Mesodermal cell (in vitro differentiated cells): ENCODE results near the gene OPCML.

ENCODE experiments used
- H3K27ac ChIP-seq: 2 replicates; pipeline ENCODE4 v1.7.0; 2013; ENCODE audit warnings: mild to moderate bottlenecking, low read depth, low read length, moderate library complexity; ENCODE audit not compliant: severe bottlenecking
- H3K36me3 ChIP-seq: 2 replicates; pipeline ENCODE4 v1.7.1; 2013; ENCODE audit warnings: mild to moderate bottlenecking, low read length, moderate library complexity; ENCODE audit not compliant: control insufficient read depth, insufficient read depth
- H3K4me1 ChIP-seq: one replicate; pipeline ENCODE4 v1.7.1; 2013; ENCODE audit warnings: mild to moderate bottlenecking, low read length; ENCODE audit not compliant: insufficient read depth, control insufficient read depth, poor library complexity, severe bottlenecking
- H3K4me3 ChIP-seq: 2 replicates; pipeline ENCODE4 v1.7.0; 2013; ENCODE audit warnings: low read length, control low read depth, mild to moderate bottlenecking; ENCODE audit not compliant: insufficient read depth, poor library complexity, severe bottlenecking; ENCODE audit errors: extremely low read depth
- H3K9me3 ChIP-seq: 2 replicates; pipeline ENCODE4 v1.7.1; 2013; ENCODE audit warnings: mild to moderate bottlenecking, low read length, moderate library complexity; ENCODE audit not compliant: control insufficient read depth
- WGBS, 2 experiments: methylation state at CpG; one replicate each; pipeline ENCODE4 v1.1.5; 2013; ENCODE audit warnings: missing lambda C conversion rate in 2 of 2; ENCODE audit not compliant: insufficient coverage in 2 of 2; 5-methylcytosine and 5-hydroxymethylcytosine counted together

The OPCML gene

GRCh38 chr11:132921597-132921996, 610.7 kb downstream of the OPCML start:
- Histone ChIP-seq H3K36me3 (no peaks in the 10 kb centered on the region), H3K27ac (no peak overlapping the region), H3K9me3 (no peaks in the 10 kb centered on the region), H3K4me1 (no peaks in the 10 kb centered on the region), H3K4me3 (no peak overlapping the region)
- 89 to 96% methylated on average over 5 to 6 of the region's 6 CpGs for WGBS, 2 experiments

GRCh38 chr11:132920451-132921096, 611.7 kb downstream of the OPCML start:
- Histone ChIP-seq H3K4me1 (no peaks in the 10 kb centered on the region), H3K4me3 (no peak overlapping the region), H3K36me3 (no peaks in the 10 kb centered on the region), H3K27ac (no peak overlapping the region), H3K9me3 (no peaks in the 10 kb centered on the region)
- WGBS, 2 experiments = 91 to 94% methylated on average over 14 to 15 of the region's 20 CpGs

GRCh38 chr11:132914600-132914999, 617.7 kb downstream of the OPCML start:
- H3K36me3 ChIP-seq = no peaks in the 10 kb centered on the region
- WGBS, 2 experiments = 92 to 100% methylated on average over 1 to 2 of the region's 5 CpGs
- H3K9me3 ChIP-seq = no peaks in the 10 kb centered on the region
- H3K27ac ChIP-seq = no peak overlapping the region
- peaks cover 11% of the 10 kb centered on the region for H3K4me1 ChIP-seq
- no peak overlapping the region for H3K4me3 ChIP-seq

GRCh38 chr11:132913886-132914285, 618.4 kb downstream of the OPCML start:
- H3K36me3 ChIP-seq = no peaks in the 10 kb centered on the region
- H3K27ac ChIP-seq = no peak overlapping the region
- peaks cover 11% of the 10 kb centered on the region for H3K4me1 ChIP-seq
- H3K4me3 ChIP-seq = no peak overlapping the region
- WGBS, 2 experiments = 84 to 87% methylated on average over 6 to 7 of the region's 7 CpGs
- H3K9me3 ChIP-seq = no peaks in the 10 kb centered on the region

GRCh38 chr11:132913295-132913694, 619.0 kb downstream of the OPCML start:
- no peak overlapping the region for H3K4me3 ChIP-seq
- no peak overlapping the region for H3K27ac ChIP-seq
- H3K9me3 ChIP-seq = no peaks in the 10 kb centered on the region
- H3K36me3 ChIP-seq = no peaks in the 10 kb centered on the region
- peaks cover 11% of the 10 kb centered on the region for H3K4me1 ChIP-seq
- WGBS, 2 experiments = 92 to 98% methylated on average over 4 of the region's 6 CpGs

GRCh38 chr11:132911186-132911585, 621.1 kb downstream of the OPCML start:
- H3K27ac ChIP-seq = peak overlapping the region; percentile 29

GRCh38 chr11:132910011-132910760, 622.1 kb downstream of the OPCML start:
- H3K4me1 ChIP-seq = peaks cover 11% of the 10 kb centered on the region
- H3K36me3 ChIP-seq = no peaks in the 10 kb centered on the region
- H3K9me3 ChIP-seq = no peaks in the 10 kb centered on the region
- WGBS, 2 experiments = 77% methylated on average over 15 to 17 of the region's 18 CpGs
- H3K4me3 ChIP-seq = no peak overlapping the region
- no peak overlapping the region for H3K27ac ChIP-seq

More at GRCh38 chr11:132911186-132911585, 621.1 kb downstream of the OPCML start:
- H3K9me3 ChIP-seq = no peaks in the 10 kb centered on the region
- no peaks in the 10 kb centered on the region for H3K36me3 ChIP-seq
- H3K4me3 ChIP-seq = no peak overlapping the region
- peaks cover 11% of the 10 kb centered on the region for H3K4me1 ChIP-seq
- WGBS, 2 experiments = 66 to 98% methylated on average over 3 to 7 of the region's 7 CpGs

- Histone ChIP-seq H3K4me3 (no peak overlapping the region), H3K36me3 (no peaks in the 10 kb centered on the region), H3K4me1 (peaks cover 11% of the 10 kb centered on the region), H3K27ac (no peak overlapping the region), H3K9me3 (no peaks in the 10 kb centered on the region)
- WGBS, 2 experiments = 94 to 100% methylated on average over 4 to 8 of the region's 8 CpGs
Observed at GRCh38 chr11:132909021-132909606, 623.2 kb downstream of the OPCML start.

- Histone ChIP-seq H3K4me3 (no peak overlapping the region), H3K27ac (no peak overlapping the region), H3K9me3 (no peaks in the 10 kb centered on the region), H3K36me3 (no peaks in the 10 kb centered on the region), H3K4me1 (peaks cover 11% of the 10 kb centered on the region)
- WGBS, 2 experiments = 100% methylated on average over 1 to 4 of the region's 4 CpGs
Observed at GRCh38 chr11:132908414-132908810, 623.9 kb downstream of the OPCML start.

GRCh38 chr11:132907651-132908413, 624.5 kb downstream of the OPCML start:
- WGBS, 2 experiments = 93 to 94% methylated on average over 6 of the region's 8 CpGs
- Histone ChIP-seq H3K4me1 (peaks cover 11% of the 10 kb centered on the region), H3K36me3 (no peaks in the 10 kb centered on the region), H3K9me3 (no peaks in the 10 kb centered on the region), H3K4me3 (no peak overlapping the region), H3K27ac (no peak overlapping the region)
